OCI-LY3 (cell line): Measurements from ENCODE around the gene ACTL10.

ENCODE experiments used
- EZH2phosphoT487 ChIP-seq: fragments of 200-600 bp; shearing (Covaris generic); IDR thresholded peaks from 2 replicates; pipeline ENCODE4 v1.6.1; 2018; ENCODE audit warnings: antibody characterized with exemption, mixed run types, low read depth
- TF ChIP-seq, protein P1 (sequence below): fragments of 200-600, 300-600 bp; sonication (generic); IDR thresholded peaks from 2 replicates; pipeline ENCODE4 v1.5.1; 2014; ENCODE audit warnings: antibody characterized with exemption, low read length, low read depth

DNA sequence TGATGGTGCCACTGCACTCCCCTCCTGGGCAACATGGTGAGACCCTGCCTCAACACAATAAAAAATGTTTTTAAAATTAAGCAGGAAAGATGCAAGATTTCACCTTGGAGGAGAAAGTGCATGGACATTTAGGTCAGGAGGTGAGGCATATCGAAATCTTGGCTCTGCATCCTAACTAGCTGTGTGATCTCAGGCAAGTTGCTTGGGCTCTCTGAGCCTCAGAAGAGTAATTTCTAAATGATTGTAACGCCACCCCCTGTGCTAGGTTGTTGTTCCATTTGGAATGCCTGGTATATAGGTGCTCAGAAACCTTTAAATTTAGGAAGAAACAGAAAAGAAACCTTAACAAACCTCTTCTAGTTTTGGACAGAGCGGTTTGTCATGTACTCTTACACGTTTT is 40.6 kb upstream of the ACTL10 start:
- TF ChIP-seq, protein P1, sequence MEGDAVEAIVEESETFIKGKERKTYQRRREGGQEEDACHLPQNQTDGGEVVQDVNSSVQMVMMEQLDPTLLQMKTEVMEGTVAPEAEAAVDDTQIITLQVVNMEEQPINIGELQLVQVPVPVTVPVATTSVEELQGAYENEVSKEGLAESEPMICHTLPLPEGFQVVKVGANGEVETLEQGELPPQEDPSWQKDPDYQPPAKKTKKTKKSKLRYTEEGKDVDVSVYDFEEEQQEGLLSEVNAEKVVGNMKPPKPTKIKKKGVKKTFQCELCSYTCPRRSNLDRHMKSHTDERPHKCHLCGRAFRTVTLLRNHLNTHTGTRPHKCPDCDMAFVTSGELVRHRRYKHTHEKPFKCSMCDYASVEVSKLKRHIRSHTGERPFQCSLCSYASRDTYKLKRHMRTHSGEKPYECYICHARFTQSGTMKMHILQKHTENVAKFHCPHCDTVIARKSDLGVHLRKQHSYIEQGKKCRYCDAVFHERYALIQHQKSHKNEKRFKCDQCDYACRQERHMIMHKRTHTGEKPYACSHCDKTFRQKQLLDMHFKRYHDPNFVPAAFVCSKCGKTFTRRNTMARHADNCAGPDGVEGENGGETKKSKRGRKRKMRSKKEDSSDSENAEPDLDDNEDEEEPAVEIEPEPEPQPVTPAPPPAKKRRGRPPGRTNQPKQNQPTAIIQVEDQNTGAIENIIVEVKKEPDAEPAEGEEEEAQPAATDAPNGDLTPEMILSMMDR: no peak
- TF ChIP-seq EZH2phosphoT487: no peak
